Measurements from ENCODE around the gene AGPAT1. TPM values are rescaled to one million over a fixed set of nuclear protein-coding genes. Genes with fewer than 3 reads are reported as not detected.

The AGPAT1 gene
- total and polyA plus RNA-seq, 2 of the 13 experiments (the other 11 are each of a cell fraction or from before 2014, with no cell fraction given) = 51.3 to 139 TPM

DNA sequence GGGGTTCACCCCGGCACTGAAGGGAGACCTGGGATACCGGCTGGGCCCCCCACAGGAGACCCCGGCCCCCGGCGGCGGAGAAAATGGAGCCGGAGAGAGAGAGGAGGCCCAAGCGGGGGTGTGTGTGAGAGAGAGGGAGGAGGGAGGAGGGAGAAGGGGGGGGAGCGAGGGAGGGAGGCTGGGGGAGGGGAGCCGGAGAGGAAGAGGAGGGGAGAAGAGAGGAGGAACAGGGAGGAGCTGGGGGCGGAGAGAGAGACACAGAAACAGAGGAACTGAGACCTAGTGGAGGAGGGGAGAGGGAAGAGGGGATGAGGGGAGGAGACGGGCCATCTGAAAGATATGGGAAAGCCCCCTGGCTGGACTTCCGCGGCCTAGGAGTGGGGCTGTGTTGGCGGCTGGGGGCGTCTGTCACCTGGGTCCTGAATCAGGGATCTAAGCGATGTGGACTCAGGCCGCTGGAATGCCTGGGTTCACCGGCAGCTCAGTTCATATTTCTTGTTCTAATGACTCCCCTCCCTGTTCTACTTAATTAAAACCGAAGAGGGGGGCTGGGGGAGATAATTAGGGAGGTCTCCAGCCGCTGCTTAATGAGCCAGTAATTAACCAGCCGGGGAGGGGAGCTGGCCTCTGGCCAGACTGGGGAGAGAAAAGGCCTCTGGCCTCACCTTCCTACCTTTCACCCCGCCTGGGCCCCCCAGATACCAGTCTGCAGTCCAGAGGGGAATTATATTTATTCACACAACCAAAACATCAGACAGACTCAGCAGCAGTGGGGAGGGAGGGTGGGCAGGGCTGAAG, 14.4 kb upstream of the AGPAT1 start, which contains the start of gene PBX2 (continued):
- TF ChIP-seq, protein P1, sequence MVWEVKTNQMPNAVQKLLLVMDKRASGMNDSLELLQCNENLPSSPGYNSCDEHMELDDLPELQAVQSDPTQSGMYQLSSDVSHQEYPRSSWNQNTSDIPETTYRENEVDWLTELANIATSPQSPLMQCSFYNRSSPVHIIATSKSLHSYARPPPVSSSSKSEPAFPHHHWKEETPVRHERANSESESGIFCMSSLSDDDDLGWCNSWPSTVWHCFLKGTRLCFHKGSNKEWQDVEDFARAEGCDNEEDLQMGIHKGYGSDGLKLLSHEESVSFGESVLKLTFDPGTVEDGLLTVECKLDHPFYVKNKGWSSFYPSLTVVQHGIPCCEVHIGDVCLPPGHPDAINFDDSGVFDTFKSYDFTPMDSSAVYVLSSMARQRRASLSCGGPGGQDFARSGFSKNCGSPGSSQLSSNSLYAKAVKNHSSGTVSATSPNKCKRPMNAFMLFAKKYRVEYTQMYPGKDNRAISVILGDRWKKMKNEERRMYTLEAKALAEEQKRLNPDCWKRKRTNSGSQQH (CRISPR knock-in tag; IDR thresholded peaks at IDR 0.05; ENCODE audit: low read depth) = no peak
- TF ChIP-seq ZNF768 (CRISPR knock-in tag; IDR thresholded peaks at IDR 0.05) (no peak), PRPF4 (IDR thresholded peaks at IDR 0.05; ENCODE audit: low read depth, low read length, poor library complexity, severe bottlenecking) (peak; percentile 55), RBM22 (optimal IDR thresholded peaks at IDR 0.05; ENCODE audit: low read length) (no peak), MEIS2 (CRISPR knock-in tag; IDR thresholded peaks at IDR 0.05) (0 out of 2 replicates have a peak, but pooled peaks have one; percentile 29), ZNF724P (CRISPR knock-in tag; IDR thresholded peaks at IDR 0.05; ENCODE audit: borderline replicate concordance) (no peak), ZNF3 (CRISPR knock-in tag; IDR thresholded peaks at IDR 0.05) (0 out of 2 replicates have a peak, but pooled peaks have one; percentile 14), ZNF251 (CRISPR knock-in tag; IDR thresholded peaks at IDR 0.05) (no peak), KMT2B (CRISPR knock-in tag; IDR thresholded peaks at IDR 0.05) (peak; percentile 48; the same call in 1 of the 2 replicates), SMAD3 (CRISPR knock-in tag; IDR thresholded peaks at IDR 0.05) (no peak), CBFB (CRISPR knock-in tag; IDR thresholded peaks at IDR 0.05) (0 out of 2 replicates have a peak, but pooled peaks have one; percentile 47), NFATC3 (CRISPR knock-in tag; IDR thresholded peaks at IDR 0.05) (no peak), GTF2F1 (IDR thresholded peaks at IDR 0.05; ENCODE audit: low read length) (no peak), ATM (IDR thresholded peaks at IDR 0.05; ENCODE audit: borderline replicate concordance) (no peak), ZSCAN21 (CRISPR knock-in tag; IDR thresholded peaks at IDR 0.05; ENCODE audit: borderline replicate concordance) (no peak), KDM1A (CRISPR knock-in tag; IDR thresholded peaks at IDR 0.05) (no peak)
- TF ChIP-seq, protein P2, sequence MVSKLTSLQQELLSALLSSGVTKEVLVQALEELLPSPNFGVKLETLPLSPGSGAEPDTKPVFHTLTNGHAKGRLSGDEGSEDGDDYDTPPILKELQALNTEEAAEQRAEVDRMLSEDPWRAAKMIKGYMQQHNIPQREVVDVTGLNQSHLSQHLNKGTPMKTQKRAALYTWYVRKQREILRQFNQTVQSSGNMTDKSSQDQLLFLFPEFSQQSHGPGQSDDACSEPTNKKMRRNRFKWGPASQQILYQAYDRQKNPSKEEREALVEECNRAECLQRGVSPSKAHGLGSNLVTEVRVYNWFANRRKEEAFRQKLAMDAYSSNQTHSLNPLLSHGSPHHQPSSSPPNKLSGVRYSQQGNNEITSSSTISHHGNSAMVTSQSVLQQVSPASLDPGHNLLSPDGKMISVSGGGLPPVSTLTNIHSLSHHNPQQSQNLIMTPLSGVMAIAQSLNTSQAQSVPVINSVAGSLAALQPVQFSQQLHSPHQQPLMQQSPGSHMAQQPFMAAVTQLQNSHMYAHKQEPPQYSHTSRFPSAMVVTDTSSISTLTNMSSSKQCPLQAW (CRISPR knock-in tag; IDR thresholded peaks at IDR 0.05) = no peak
- TF ChIP-seq, protein P3, sequence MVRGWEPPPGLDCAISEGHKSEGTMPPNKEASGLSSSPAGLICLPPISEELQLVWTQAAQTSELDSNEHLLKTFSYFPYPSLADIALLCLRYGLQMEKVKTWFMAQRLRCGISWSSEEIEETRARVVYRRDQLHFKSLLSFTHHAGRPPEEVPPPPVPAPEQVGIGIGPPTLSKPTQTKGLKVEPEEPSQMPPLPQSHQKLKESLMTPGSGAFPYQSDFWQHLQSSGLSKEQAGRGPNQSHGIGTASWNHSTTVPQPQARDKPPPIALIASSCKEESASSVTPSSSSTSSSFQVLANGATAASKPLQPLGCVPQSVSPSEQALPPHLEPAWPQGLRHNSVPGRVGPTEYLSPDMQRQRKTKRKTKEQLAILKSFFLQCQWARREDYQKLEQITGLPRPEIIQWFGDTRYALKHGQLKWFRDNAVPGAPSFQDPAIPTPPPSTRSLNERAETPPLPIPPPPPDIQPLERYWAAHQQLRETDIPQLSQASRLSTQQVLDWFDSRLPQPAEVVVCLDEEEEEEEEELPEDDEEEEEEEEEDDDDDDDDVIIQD (CRISPR knock-in tag; IDR thresholded peaks at IDR 0.05; ENCODE audit: low read depth) = peak; percentile 68
- TF ChIP-seq, protein P4, sequence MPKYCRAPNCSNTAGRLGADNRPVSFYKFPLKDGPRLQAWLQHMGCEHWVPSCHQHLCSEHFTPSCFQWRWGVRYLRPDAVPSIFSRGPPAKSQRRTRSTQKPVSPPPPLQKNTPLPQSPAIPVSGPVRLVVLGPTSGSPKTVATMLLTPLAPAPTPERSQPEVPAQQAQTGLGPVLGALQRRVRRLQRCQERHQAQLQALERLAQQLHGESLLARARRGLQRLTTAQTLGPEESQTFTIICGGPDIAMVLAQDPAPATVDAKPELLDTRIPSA (CRISPR knock-in tag; IDR thresholded peaks at IDR 0.05; ENCODE audit: borderline replicate concordance) = no peak
- TF ChIP-seq, protein P5, sequence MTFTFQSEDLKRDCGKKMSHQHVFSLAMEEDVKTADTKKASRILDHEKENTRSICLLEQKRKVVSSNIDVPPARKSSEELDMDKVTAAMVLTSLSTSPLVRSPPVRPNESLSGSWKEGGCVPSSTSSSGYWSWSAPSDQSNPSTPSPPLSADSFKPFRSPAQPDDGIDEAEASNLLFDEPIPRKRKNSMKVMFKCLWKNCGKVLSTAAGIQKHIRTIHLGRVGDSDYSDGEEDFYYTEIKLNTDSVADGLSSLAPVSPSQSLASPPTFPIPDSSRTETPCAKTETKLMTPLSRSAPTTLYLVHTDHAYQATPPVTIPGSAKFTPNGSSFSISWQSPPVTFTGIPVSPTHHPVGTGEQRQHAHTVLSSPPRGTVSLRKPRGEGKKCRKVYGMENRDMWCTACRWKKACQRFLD (CRISPR knock-in tag; IDR thresholded peaks at IDR 0.05; ENCODE audit: borderline replicate concordance) = no peak
- TF ChIP-seq, protein P6, sequence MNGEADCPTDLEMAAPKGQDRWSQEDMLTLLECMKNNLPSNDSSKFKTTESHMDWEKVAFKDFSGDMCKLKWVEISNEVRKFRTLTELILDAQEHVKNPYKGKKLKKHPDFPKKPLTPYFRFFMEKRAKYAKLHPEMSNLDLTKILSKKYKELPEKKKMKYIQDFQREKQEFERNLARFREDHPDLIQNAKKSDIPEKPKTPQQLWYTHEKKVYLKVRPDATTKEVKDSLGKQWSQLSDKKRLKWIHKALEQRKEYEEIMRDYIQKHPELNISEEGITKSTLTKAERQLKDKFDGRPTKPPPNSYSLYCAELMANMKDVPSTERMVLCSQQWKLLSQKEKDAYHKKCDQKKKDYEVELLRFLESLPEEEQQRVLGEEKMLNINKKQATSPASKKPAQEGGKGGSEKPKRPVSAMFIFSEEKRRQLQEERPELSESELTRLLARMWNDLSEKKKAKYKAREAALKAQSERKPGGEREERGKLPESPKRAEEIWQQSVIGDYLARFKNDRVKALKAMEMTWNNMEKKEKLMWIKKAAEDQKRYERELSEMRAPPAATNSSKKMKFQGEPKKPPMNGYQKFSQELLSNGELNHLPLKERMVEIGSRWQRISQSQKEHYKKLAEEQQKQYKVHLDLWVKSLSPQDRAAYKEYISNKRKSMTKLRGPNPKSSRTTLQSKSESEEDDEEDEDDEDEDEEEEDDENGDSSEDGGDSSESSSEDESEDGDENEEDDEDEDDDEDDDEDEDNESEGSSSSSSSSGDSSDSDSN (CRISPR knock-in tag; IDR thresholded peaks at IDR 0.05) = peak; percentile 35; the same call in 1 of the 2 replicates
